IPS-18a (cell line): ENCODE measurements around the gene GSS.

ENCODE experiments used
- H3K27ac ChIP-seq: one replicate; pipeline ENCODE4 v1.5.1; 2013; ENCODE audit warnings: low read length
- H3K27me3 ChIP-seq: one replicate; pipeline ENCODE4 v1.6.1; 2013; ENCODE audit warnings: mild to moderate bottlenecking, low read length; ENCODE audit not compliant: control insufficient read depth, insufficient read depth
- H3K36me3 ChIP-seq: one replicate; pipeline ENCODE4 v1.6.1; 2013; ENCODE audit warnings: low read depth, low read length; ENCODE audit not compliant: control insufficient read depth
- H3K4me1 ChIP-seq: one replicate; pipeline ENCODE4 v1.6.1; 2013; ENCODE audit warnings: low read depth, low read length; ENCODE audit not compliant: control insufficient read depth
- H3K4me3 ChIP-seq: one replicate; pipeline ENCODE4 v1.5.1; 2013; ENCODE audit warnings: low read length
- H3K9ac ChIP-seq: one replicate; pipeline ENCODE4 v1.6.1; 2013; ENCODE audit warnings: mild to moderate bottlenecking, low read length, moderate library complexity
- H3K9me3 ChIP-seq: one replicate; pipeline ENCODE4 v1.6.1; 2013; ENCODE audit warnings: low read depth, low read length; ENCODE audit not compliant: control insufficient read depth

The GSS gene

DNA sequence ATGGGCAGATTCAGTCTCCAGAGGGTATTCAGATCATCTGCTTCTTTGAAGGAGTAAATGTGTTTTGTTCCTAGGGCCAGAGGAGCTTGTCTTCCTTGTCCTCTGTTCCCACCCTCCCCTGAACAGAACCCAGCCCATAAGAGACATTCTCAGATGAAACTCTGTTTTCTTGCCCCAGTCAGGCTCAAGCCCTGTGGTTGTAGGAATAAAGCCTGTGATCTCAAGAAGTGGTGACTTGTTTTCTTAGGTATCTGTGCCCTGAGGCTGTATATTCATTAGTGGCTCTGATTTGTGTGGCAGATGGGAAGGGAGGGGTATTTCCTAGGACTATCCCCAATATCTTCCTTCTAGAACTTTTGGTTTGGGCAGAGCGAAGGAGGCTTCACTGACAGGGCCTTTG lies 27.9 kb downstream of the GSS start:
- no peaks in the 10 kb centered on the region for H3K27me3 ChIP-seq
- H3K4me3 ChIP-seq: no peak overlapping the region
- H3K27ac ChIP-seq: no peak overlapping the region
- H3K9me3 ChIP-seq: no peaks in the 10 kb centered on the region
- no peak overlapping the region for H3K9ac ChIP-seq
- H3K36me3 ChIP-seq: peaks cover 39% of the 10 kb centered on the region
- no peaks in the 10 kb centered on the region for H3K4me1 ChIP-seq

DNA sequence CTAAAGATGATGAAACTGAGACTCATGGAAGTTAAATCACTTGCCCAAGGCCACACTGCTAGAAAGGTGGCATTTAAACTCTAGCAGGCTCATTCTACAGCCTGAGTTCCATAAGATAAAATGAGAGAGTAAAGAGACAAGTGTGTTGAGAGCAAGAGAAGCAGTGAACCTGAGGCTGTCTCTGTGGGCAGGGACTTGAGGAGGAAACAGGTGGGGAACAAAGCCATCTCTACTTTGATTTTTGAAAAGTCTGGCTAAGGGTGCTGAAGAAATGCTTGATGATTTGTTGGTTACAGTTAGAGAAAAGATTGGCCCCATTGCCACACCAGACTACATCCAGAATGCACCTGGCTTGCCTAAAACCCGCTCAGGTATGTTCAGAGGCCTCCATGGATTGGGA lies 29.0 kb downstream of the GSS start:
- Histone ChIP-seq H3K27ac (no peak overlapping the region), H3K4me1 (no peaks in the 10 kb centered on the region)

DNA sequence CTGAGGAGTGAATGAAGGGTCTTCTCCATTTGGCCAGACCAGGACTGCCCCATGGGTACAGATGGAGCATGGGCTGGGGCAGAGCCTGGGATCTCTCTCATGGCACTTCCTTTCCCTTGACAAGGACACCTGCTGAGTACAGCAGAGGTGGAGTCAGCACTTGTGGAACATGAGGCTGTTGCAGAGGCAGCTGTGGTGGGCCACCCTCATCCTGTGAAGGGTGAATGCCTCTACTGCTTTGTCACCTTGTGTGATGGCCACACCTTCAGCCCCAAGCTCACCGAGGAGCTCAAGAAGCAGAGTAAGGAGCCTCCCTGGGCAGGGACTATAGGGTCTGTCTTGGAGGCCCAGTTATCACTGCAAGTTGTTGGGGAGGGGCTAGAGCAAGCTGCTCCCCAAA lies 29.6 kb downstream of the GSS start:
- no peak overlapping the region for H3K27ac ChIP-seq
- H3K4me3 ChIP-seq: no peak overlapping the region
- H3K9ac ChIP-seq: no peak overlapping the region
- peaks cover 27% of the 10 kb centered on the region for H3K36me3 ChIP-seq
- H3K27me3 ChIP-seq: no peaks in the 10 kb centered on the region
- H3K4me1 ChIP-seq: no peaks in the 10 kb centered on the region
- H3K9me3 ChIP-seq: no peaks in the 10 kb centered on the region

More for the DNA sequence above, 29.0 kb downstream of the GSS start:
- Histone ChIP-seq H3K27me3 (no peaks in the 10 kb centered on the region), H3K9me3 (no peaks in the 10 kb centered on the region), H3K4me3 (no peak overlapping the region), H3K9ac (no peak overlapping the region), H3K36me3 (peaks cover 31% of the 10 kb centered on the region)

DNA sequence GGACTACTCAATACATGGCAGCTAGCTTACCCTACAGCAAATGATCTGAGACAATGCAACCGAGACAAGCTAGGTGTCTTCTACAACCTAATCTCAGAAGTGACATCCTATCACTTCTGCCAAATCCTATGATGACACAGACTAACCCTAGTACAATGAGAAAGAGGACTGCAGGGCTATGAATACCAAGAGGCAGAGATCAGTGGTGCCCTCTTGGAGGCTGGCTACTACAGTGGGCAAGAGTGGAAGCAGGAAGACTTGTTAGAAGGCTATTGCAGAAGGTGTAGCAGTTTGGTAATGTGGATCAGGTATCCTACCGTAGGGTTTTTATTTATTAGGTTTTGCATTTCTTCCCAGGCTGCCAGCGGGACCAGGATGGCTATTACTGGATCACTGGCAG lies 30.3 kb downstream of the GSS start:
- Histone ChIP-seq H3K9me3 (no peaks in the 10 kb centered on the region), H3K9ac (no peak overlapping the region), H3K4me3 (no peak overlapping the region), H3K27me3 (no peaks in the 10 kb centered on the region), H3K36me3 (peaks cover 27% of the 10 kb centered on the region), H3K4me1 (no peaks in the 10 kb centered on the region), H3K27ac (no peak overlapping the region)

DNA sequence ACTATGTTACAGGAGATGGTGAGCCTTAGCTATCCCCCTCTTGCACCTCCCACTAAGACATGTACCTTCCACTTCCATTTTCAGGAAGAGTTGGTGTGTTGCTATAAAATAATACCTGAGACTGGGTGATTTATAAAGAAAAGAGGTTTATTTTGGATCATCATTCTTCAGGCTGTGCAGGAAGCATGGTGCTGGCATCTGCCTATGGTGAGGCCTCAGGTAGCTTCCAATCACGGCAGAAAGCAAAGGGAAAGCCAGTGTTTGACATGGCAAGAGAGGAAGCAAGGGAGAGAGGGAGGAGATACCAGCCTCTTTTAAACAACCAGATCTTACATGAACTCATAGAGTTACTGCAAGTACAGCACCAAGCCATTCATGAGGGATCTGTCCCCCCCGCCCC lies 32.2 kb downstream of the GSS start:
- H3K4me3 ChIP-seq: no peak overlapping the region
- H3K9ac ChIP-seq: no peak overlapping the region
- H3K4me1 ChIP-seq: no peaks in the 10 kb centered on the region
- no peak overlapping the region for H3K27ac ChIP-seq
- H3K9me3 ChIP-seq: no peaks in the 10 kb centered on the region
- H3K36me3 ChIP-seq: peaks cover 15% of the 10 kb centered on the region
- H3K27me3 ChIP-seq: no peaks in the 10 kb centered on the region

DNA sequence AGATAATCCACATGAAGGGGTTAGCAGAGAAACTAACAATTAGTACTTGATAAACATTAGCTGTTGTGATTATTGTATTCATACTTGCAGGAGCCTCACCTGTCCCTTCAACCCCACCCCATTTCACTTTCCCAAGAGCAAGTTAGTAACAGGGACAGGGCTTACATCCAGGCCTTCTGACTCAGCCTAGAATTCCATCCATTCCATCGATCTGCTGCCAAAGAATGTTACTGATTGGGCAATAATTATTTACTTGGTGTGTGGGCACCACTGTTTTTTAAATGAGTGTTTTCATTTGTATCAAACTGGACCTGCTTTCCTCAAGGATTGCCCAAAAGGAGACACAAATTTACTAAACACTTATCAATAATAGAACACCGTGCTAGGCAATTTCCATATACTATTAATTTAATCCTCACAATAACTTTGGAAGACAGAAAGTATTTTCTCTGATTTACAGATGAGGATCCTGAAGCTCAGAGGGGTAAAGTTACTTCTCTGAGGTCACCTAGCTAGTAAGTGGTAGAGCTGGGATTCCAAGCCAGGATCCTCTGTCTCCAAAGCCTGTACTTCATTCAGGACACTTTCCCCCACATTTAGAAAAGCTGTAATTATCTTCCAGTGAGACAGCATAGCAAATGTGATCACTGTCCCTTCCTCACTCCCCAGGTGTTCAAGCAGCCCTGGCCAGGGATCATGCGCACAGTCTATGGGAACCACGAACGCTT lies 32.8 kb downstream of the GSS start:
- H3K36me3 ChIP-seq: peaks cover 9% of the 10 kb centered on the region
- no peaks in the 10 kb centered on the region for H3K27me3 ChIP-seq
- no peak overlapping the region for H3K4me3 ChIP-seq
- H3K27ac ChIP-seq: no peak overlapping the region
- no peak overlapping the region for H3K9ac ChIP-seq
- no peaks in the 10 kb centered on the region for H3K9me3 ChIP-seq
- no peaks in the 10 kb centered on the region for H3K4me1 ChIP-seq

DNA sequence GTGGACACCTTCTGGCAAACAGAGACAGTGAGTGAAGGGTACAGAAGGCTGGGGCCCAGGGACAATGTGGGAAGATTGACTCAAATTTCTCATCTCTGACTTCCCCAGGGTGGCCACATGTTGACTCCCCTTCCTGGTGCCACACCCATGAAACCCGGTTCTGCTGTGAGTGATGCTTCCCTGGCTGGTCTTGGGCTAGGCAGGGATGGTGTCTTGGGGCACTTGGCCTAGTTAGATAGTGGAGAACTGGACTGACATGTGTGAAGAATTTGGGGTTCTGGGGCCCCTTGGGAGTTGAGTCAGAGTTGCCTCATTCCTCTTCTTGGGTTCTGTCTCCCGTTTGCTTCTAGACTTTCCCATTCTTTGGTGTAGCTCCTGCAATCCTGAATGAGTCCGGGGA lies 34.2 kb downstream of the GSS start:
- Histone ChIP-seq H3K4me1 (no peaks in the 10 kb centered on the region), H3K27ac (no peak overlapping the region), H3K36me3 (peaks cover 9% of the 10 kb centered on the region), H3K27me3 (no peaks in the 10 kb centered on the region), H3K9me3 (no peaks in the 10 kb centered on the region), H3K9ac (no peak overlapping the region), H3K4me3 (no peak overlapping the region)

DNA sequence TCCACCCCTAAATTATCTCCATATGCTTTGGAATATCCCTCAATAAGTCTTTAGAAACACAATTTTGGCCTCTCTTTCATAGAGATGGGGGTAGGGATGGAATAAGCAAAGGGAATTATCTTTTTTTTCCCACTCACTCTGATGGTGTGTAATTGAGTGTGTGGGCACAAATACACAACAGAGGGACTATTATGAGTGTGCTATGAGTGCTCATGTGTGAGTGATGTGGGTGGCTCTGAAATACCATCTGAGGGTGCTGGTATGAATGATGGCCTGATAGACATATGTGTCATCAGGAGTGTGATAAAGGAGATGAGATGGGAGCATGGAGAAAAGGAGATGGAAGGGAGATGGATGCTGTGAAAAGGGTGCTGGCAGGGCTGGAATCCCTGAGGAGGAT lies 35.6 kb downstream of the GSS start:
- Histone ChIP-seq H3K9ac (no peak overlapping the region), H3K27ac (no peak overlapping the region), H3K4me3 (no peak overlapping the region), H3K4me1 (no peaks in the 10 kb centered on the region), H3K36me3 (peaks cover 6% of the 10 kb centered on the region), H3K9me3 (no peaks in the 10 kb centered on the region), H3K27me3 (no peaks in the 10 kb centered on the region)

DNA sequence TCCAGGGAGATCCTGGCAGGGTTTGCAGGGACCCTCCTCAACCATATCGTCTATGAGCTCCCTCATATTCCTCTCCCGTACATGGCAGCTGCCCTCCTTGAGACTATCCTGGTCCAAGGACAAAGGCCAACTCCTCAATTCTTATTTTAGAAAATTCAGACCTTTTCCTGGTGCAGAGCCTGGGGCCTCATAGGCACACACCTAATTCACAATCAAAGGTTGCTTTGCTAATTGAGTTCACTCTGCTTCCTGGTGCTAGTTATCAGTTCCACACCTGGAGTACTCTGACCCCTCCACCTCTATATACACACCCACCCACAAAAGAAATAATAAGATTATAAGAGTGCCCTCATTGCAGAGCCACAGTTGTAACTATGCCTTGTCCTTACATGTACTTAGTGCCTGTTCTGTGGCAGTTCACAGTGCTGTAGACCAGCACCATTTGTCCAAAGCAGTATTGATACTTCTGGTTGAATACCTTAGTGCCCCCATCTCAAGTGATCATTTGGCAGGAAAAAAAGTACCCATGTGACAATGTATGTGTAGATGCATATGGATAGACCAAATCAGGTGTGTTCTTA lies 38.7 kb downstream of the GSS start:
- H3K9ac ChIP-seq: no peak overlapping the region
- H3K4me1 ChIP-seq: no peaks in the 10 kb centered on the region
- no peaks in the 10 kb centered on the region for H3K27me3 ChIP-seq
- H3K9me3 ChIP-seq: no peaks in the 10 kb centered on the region
- H3K4me3 ChIP-seq: no peak overlapping the region
- H3K27ac ChIP-seq: no peak overlapping the region
- H3K36me3 ChIP-seq: no peaks in the 10 kb centered on the region

DNA sequence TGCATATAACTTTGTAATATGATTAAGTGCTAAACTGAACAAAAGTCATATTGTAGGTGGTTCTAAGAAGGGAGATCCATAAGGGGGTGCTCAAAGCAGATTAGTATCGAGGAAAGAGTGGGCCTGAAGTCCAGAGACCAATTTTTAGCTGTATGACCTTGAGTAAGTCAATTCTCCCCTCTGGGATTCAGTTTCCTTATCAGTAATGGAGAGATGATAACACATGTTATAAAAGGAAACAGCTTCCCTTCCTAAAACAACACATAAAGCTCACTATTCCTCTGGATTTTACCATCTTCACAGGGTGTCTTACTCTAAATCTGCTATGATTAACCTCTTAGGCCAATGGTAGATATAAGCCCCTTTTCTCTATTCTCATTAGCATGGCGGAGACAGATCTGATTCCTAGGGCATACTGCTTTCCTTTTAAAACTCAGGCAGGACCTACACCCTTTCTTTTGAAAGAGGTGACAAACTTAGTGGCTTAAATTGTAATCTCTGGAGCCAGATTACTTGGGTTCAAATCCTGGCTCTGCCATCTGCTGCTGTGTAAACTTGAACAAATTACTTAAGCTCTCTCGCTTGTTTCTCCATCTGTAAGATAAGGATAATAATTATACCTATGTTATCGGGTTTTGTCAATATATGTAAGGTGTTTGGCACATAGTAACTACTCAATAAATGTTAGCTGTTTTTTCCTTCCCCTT lies 39.7 kb downstream of the GSS start:
- H3K4me1 ChIP-seq: no peaks in the 10 kb centered on the region
- no peaks in the 10 kb centered on the region for H3K9me3 ChIP-seq
- no peak overlapping the region for H3K9ac ChIP-seq
- no peak overlapping the region for H3K4me3 ChIP-seq
- H3K36me3 ChIP-seq: no peaks in the 10 kb centered on the region
- no peaks in the 10 kb centered on the region for H3K27me3 ChIP-seq
- no peak overlapping the region for H3K27ac ChIP-seq

DNA sequence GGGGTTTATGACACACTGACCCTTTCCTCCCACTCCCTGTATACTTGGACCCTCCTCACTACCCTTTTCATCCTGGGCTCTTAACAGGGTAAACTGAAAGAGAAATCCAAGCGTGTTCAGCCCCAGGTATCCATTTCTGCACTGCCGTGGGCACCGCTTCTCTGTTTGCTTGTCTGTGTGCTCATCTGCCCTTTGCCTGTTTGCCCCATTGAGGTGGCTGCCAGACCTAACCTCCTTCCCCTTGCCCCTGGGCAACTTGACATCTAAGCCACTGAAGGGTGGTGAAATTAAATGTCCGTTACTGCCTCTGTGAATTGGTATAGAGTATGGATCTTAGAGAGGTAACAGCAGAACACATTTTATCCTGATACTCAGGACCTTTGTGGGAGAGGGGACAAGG lies 40.5 kb downstream of the GSS start:
- Histone ChIP-seq H3K4me3 (no peak overlapping the region), H3K9ac (no peak overlapping the region), H3K27me3 (no peaks in the 10 kb centered on the region), H3K4me1 (no peaks in the 10 kb centered on the region), H3K36me3 (no peaks in the 10 kb centered on the region), H3K27ac (no peak overlapping the region), H3K9me3 (no peaks in the 10 kb centered on the region)
